OCI-M2 (cell line): Measurements from ENCODE around the gene SLAMF6.

Experiments used
- DNase-seq: peaks from one replicate; lab custom pipeline; 2025; ENCODE audit not compliant: unreplicated experiment; lab: John Stamatoyannopoulos, UW

SLAMF6 gene

DNA sequence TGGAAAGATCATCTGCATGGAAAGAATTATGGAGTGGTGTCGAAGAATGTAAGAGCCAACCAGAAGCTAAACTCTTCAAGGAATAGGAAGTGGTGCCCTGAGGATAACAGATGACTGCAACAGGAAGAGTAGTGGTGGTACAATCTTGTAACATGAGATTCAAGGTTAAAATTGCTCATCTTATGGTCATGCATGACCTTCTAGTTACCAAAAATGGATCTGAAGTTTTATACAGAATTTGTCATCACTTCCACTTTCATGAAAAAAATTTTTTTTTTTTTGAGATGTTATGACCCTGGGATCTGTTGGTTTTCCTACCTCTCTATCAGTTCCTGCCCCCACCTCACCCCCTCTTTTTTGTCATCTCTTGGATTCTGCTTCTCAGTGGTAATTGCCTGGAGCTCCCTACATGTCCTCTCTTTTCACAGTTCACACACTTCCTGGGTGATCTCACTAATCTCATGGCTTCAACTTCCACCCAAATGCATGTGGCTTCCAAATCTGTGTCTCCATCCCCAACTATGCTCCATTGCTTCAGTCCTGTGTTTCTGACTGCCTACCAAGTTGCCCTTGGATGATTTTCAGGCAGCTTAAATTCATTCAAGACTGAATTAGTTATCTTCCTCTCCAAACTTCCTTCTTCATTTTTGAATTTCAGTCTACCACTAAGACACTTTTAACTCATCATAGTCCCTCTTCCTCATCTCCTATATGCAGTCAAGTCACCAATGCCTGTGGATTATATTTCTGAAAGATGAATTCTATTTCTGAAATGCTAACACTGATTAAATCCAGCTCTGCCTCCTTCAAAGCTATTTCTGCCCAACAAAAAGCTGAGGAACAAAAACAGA lies 48.4 kb downstream of the SLAMF6 start:
- no peak for DNase-seq

- DNase-seq, result no peak
Observed at GRCh38 chr1:160472112-160472511, 50.9 kb downstream of the SLAMF6 start.

- no peak for DNase-seq
Observed at GRCh38 chr1:160471253-160471652, 51.8 kb downstream of the SLAMF6 start.

DNA sequence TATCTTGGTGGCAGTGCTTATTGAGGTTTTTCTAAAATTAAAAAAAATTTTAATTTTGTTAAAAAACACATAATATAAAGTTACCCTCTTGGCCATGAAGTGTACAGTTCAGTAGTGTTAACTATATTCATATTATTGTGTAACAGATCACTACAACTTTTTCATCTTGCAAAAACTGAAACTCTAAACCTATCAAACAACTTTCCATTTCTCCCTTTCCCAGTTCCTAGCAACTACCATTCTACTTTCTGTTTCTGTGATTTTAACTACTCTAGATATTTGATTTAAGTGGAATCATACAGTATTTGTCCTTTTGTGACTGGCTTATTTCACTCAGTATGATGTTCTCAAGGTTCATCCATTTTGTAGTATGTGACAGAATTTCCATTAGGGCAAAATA lies 55.5 kb downstream of the SLAMF6 start:
- DNase-seq, result no peak

DNA sequence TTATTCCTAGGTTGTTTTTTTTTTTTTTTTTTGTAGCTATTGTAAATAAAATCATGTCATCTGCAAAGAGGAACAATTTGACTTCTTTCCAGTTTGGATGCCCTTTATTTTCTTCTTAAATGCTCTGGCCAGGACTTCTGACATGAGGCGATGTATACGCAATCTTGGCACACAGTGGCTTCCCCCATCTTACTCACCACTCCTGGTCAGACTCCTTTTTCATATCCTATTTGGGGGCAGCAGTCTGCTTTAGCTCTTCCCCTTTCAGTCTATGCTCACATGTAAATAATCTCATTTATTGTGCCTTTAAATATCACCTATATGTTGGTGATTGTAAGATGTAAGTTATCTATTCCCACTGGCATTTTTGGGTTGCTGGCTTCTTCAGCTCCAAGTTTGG lies 56.1 kb downstream of the SLAMF6 start:
- no peak for DNase-seq

GRCh38 chr1:160465123-160465522 lies 57.9 kb downstream of the SLAMF6 start:
- no peak for DNase-seq

- DNase-seq, result no peak
Observed at GRCh38 chr1:160460683-160461287, 62.3 kb downstream of the SLAMF6 start.

DNA sequence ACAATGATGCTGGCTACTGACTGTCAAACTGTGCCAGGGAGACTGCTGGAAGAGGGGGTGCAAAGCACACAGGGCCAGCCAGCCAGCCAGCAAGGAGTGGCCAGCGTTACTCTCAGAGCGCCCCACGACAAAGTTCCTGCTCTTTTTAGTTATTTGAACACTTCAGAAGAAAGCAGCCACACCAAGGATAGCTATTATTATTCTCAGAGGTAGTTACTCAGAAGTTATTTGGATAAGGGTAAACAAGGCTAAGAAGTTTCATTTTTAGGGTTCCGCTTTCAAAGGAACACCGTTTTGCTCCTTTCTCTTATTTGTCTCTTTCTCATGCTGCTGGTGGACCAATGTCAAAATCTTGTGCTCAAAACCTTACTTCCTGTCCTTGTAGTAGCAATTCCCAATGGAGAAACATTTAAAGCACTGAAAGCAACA lies 62.8 kb downstream of the SLAMF6 start:
- DNase-seq, result no peak

- DNase-seq, result no peak
Observed at GRCh38 chr1:160459687-160460086, 63.4 kb downstream of the SLAMF6 start.

DNA sequence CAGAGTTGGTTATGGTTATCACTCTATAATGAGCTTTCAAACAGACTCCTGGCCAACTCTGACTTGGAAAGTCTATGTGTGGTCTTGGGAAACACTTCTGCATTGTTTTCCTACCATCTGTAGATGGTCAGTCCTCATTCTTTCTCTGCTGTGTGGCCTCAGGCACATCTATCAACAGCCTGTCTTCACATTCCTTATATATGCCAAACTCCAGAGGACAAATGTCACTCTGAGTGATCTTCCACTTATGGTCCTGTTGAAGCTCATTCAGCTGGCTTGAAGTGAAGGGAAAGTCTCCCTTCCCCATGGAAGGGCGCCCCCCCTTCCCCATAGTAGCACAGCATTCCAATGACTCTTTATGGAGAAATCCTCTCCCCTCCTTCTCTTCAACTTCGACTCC lies 64.0 kb downstream of the SLAMF6 start:
- no peak for DNase-seq

DNA sequence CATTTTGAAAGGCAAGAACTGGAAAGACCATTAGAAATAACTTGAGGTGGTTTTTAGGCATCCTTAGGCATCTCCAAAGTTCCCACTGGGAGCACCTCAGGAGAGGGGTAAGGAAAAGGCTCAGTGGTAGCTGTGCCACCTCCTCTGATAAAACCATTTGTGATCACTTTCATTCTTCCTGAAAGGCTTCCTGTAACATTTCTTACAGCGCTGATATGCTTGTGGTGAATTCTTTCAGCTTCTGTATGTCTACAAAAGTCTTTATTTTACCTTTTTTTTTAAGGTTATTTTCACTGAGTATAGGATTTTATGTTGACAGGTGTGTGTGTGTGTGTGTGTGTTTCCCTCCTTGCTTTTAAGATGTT lies 67.9 kb downstream of the SLAMF6 start:
- DNase-seq, result no peak

DNA sequence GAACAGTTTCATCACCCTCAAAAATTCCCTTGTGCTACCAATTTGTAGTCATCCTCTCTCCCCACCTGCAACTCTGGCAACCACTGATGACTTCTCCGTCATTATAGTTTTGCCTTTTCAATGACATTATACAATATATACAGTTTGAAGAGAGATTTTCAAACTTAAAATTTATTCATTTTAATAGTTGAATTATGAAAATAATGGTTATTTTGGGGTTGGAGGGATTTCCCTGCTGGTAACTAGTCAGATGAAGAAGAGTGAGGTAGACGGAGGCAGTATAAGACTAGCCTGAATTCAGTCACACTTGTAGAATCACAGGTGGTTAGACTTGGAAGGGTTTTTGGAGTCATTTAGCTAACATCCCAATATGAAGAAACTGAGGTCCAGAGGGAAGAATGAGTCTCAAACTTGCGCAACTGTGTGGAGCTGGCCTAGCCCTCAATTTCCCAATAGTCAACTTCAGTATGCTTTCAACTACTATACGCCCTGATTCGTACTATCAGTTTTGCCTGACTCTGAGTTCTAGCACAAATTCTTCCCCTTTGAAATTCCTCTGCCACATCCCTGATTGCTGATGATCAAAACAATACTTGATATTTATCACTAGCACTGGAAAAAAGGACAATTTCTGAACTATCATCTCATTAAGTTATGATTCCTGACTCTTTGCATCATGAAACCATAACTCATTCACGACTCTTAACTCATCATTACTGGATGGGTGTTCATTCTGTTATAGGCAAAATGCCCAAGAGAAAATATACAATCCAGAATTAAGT lies 68.5 kb downstream of the SLAMF6 start:
- DNase-seq, result no peak

GRCh38 chr1:160453443-160453842 lies 69.6 kb downstream of the SLAMF6 start:
- no peak for DNase-seq

GRCh38 chr1:160451859-160452232 lies 71.2 kb downstream of the SLAMF6 start:
- DNase-seq, result no peak

DNA sequence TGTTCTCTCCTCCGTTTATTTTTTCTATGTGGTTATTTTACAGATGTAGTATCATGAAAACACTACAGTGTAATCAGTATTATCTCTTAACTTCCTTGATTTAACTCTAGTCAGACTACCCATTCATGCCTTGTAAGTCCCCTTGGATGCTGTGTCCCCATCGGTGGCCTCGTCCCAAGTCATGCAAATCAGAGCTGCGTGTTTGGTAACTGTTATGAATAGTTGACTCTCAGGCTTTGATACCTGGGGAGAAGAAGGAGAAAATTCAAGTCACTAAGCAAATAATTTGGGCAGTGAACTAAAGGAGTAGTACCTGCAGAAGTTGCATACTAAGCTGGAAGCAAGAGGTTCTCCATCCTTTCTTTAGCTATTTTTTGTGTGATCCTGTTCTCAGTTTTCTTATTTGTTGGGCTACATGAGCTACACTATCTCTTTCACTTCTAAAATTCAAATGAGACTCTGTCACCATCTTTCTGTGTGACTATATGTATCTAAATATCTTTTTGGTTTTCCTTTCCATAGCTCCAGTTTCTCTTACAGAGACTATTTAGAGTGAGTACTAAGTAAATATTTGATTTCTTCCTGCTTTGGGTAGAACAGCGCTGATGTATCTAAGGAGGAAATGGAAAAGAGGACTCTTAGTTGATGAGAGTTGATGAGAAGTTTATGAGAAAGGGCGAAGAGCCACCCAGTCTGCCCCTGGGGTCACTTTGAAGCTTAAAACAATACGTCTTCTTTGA lies 71.8 kb downstream of the SLAMF6 start:
- no peak for DNase-seq

- DNase-seq, result no peak
Observed at GRCh38 chr1:160449494-160449893, 73.6 kb downstream of the SLAMF6 start.

DNA sequence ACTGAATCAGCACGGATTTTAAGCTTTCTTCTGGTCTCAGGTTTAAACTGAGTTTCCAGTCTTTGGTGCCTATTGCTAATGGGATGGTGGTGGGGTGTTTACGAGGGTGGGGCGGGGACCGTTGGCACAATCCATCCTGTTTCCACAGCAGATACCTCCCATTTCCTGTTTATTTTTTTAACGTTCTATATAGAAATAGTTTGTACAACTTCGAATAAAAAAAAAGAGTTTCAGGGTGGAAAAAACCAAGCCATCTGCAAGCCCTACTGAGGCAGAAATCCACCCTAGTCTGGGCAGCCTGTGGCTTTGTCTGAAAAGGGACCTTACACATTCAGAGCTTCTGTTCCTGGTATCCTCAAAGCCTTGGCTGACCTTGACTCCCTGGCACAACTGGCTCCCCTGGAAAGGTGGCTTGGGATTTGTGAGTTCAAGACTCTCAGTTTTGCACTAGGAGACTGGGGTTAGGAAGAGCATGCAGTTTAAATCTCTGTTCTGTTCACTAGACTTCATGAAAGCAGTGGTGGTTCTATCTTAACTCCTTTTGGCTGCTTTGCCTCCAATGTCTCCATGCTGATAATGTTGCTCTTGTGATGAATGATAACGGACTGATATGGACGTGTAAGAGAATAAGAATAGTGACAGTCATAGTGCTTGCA lies 76.0 kb downstream of the SLAMF6 start:
- DNase-seq, result no peak

- no peak for DNase-seq
Observed at GRCh38 chr1:160439718-160440117, 83.3 kb downstream of the SLAMF6 start.

DNA sequence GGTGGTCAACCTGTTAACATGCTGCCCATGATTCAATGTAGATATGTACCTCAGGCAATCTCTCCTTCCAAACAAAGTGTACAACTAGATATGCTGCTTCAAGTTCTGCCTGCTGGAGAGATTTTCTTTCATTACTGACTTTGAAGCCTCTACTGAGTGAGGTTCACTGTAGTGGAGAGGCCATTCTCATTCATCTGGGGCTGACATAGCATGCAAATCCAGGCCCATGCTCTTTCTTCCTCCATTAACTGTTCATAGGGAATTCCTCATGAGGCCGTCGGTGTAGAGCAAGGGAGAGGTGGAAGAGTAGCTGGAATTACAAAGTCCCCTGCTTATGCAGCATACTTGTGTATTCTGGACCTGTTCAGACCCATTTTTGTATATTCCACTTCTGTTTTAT lies 84.1 kb downstream of the SLAMF6 start:
- no peak for DNase-seq

DNA sequence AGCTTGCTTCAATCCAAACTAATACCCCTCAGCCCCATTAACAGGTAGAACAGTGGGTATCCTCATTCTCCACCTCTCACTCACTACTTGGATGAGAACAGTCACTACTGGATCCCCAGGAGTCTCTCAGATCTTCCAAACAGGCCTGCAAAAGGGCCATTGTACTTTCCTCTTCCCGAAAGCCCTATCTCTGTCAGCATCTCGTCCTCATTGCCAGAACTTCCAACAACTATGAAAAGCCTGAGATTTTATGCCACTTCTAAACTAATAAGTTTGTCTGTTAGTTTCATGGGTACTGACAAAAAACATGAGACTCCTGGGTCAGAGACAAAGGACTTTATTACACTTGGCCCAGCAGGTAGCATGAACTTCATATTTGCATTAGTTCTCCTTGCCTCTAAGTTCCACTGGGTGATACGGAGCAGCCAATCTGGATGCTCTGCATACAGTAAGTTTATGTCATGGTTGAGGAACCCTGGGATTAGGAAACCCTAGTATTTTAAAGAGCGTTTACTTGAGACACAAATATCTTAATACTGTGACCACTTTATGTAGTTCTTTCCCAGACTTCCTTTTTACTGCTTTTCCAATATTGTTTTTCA lies 84.6 kb downstream of the SLAMF6 start:
- DNase-seq, result no peak
